T-cell (primary cell): Measurements from ENCODE around the gene WT1. TPM values are rescaled to one million over a fixed set of nuclear protein-coding genes. Genes with fewer than 3 reads are reported as not detected.
A peak's percentile ranks its signal among the peaks of the same experiment; 100 is the strongest.

Experiments used
- ATAC-seq, 4 experiments: fragments of 200-7000 bp in 3 of 4; fragments of 150-1000 bp in 1 of 4; cut with Tn5 transposase; replicated peaks in 1 of 4; 1 replicate in 3 of 4; 2 replicates in 1 of 4; pipeline ENCODE4 v1.10.0; 2021; ENCODE audit warnings: moderate library complexity in 3 of 4, mild to moderate bottlenecking in 2 of 4, moderate number of reproducible peaks in 1 of 4
- CTCF ChIA-PET, 2 donors: fragments of 300-600 bp; sonication (Branson Sonifier 250); formaldehyde crosslinking; loops; one replicate each; lab custom pipeline; 2022; ENCODE audit warnings: antibody characterized with exemption in 2 of 2; lab: Charles Lee
- POLR2A ChIA-PET, 2 donors: fragments of 300-600 bp; sonication (Branson Sonifier 250); formaldehyde crosslinking; loops; one replicate each; lab custom pipeline; 2022; ENCODE audit warnings: antibody characterized with exemption in 2 of 2; lab: Charles Lee
- DNase-seq, 35 experiments: peaks; one replicate each; pipeline versions ENCODE4 v3.0.0 to v3.0.0-alpha.2; 2013 to 2023
- H3K27ac ChIP-seq: one replicate; pipeline ENCODE4 v1.5.1; 2013; ENCODE audit warnings: low read length
- H3K27me3 ChIP-seq, 2 experiments: replicated peaks in 1 of 2; 1 replicate in 1 of 2; 2 replicates in 1 of 2; pipeline versions ENCODE4 v1.6.1 to v1.7.0; 2013; ENCODE audit warnings: low read length in 1 of 2, mixed read lengths in 1 of 2; ENCODE audit not compliant: control insufficient read depth in 2 of 2, insufficient read depth in 2 of 2; ENCODE audit errors: extremely low read depth in 1 of 2
- H3K36me3 ChIP-seq, 2 donors: 1 replicate in 1 of 2; 2 replicates in 1 of 2; pipeline versions ENCODE4 v1.6.1 to v1.7.0; 2013; ENCODE audit warnings: low read length in 1 of 2; ENCODE audit not compliant: control insufficient read depth in 2 of 2, insufficient read depth in 1 of 2; ENCODE audit errors: extremely low read depth in 1 of 2
- H3K4me1 ChIP-seq, 2 experiments: 1 replicate in 1 of 2; 2 replicates in 1 of 2; pipeline versions ENCODE4 v1.6.1 to v1.7.0; 2013; ENCODE audit warnings: low read length in 2 of 2, mixed read lengths in 1 of 2; ENCODE audit not compliant: insufficient read depth in 2 of 2, control insufficient read depth in 1 of 2; ENCODE audit errors: extremely low read depth in 1 of 2
- H3K4me3 ChIP-seq, 2 donors: 1 replicate in 1 of 2; 2 replicates in 1 of 2; pipeline versions ENCODE4 v1.5.1 to v1.7.0; 2013; ENCODE audit warnings: mild to moderate bottlenecking in 2 of 2, low read length in 1 of 2, moderate library complexity in 1 of 2; ENCODE audit not compliant: control insufficient read depth in 1 of 2; ENCODE audit errors: extremely low read depth in 1 of 2
- H3K9me3 ChIP-seq: 2 replicates; pipeline ENCODE4 v1.7.0; 2013
- H3K27ac Mint-ChIP-seq, 2 donors: one replicate each; pipeline ENCODE4 v1.8.0; 2020 to 2021; ENCODE audit warnings: mild to moderate bottlenecking in 2 of 2, mixed read lengths in 2 of 2
- H3K27me3 Mint-ChIP-seq, 2 donors: one replicate each; pipeline ENCODE4 v1.8.0; 2021 to 2022; ENCODE audit warnings: mixed read lengths in 2 of 2
- H3K36me3 Mint-ChIP-seq: one replicate; pipeline ENCODE4 v1.8.0; 2021; ENCODE audit warnings: mixed read lengths
- H3K4me1 Mint-ChIP-seq, 3 donors: one replicate each; pipeline ENCODE4 v1.8.0; 2020 to 2022; ENCODE audit warnings: mixed read lengths in 3 of 3, mild to moderate bottlenecking in 1 of 3
- H3K4me3 Mint-ChIP-seq, 3 donors: one replicate each; pipeline ENCODE4 v1.8.0; 2020 to 2022; ENCODE audit warnings: mild to moderate bottlenecking in 3 of 3, mixed read lengths in 3 of 3, moderate library complexity in 3 of 3
- H3K9me3 Mint-ChIP-seq, 3 donors: one replicate each; pipeline ENCODE4 v1.8.0; 2020 to 2022; ENCODE audit warnings: mixed read lengths in 3 of 3
- WGBS: methylation state at CpG from one replicate; pipeline ENCODE4 v1.1.5; 2013; ENCODE audit warnings: missing lambda C conversion rate; ENCODE audit not compliant: insufficient coverage; 5-methylcytosine and 5-hydroxymethylcytosine counted together
- total RNA-seq, 35 experiments: library from RNA in 6 of 35; stranded (reverse) in 6 of 35; fragments of 120-200 nt in 1 of 35; gene quantifications; one replicate each; pipeline versions ENCODE4 v1.2.1 to v1.2.4 and lab custom pipeline; 2013 to 2026

Gene WT1
- total RNA-seq, 5 donors from 2014 or later (not counting 1 experiment from before 2014, with no cell fraction given), result not detected

GRCh38 chr11:32421992-32422391 is 13.3 kb downstream of the WT1 start:
- H3K9me3 ChIP-seq, result no peaks in the 10 kb centered on the region
- peaks cover 12 to 17% of the 10 kb centered on the region in 2 experiments for H3K4me1 ChIP-seq
- DNase-seq (no peak), ATAC-seq (no peak)
- no peak overlapping the region for H3K27ac ChIP-seq
- ChIA-PET CTCF (no interaction called here), POLR2A (no interaction called here)
- no peaks in the 10 kb centered on the region for H3K36me3 Mint-ChIP-seq
- peaks cover 34 to 39% of the 10 kb centered on the region in 2 donors for H3K27me3 Mint-ChIP-seq
- 50% methylated on average over 1 of the region's 2 CpGs for WGBS
- peaks cover 2 to 20% of the 10 kb centered on the region in 2 experiments for H3K27me3 ChIP-seq
- no peak overlapping the region for H3K4me3 ChIP-seq
- H3K36me3 ChIP-seq, result no peaks in the 10 kb centered on the region
- peaks cover 17 to 27% (median 24%) of the 10 kb centered on the region in 3 donors for H3K4me1 Mint-ChIP-seq
- peak overlapping the region in 1 of 3 donors; percentile 22 for H3K4me3 Mint-ChIP-seq
- H3K27ac Mint-ChIP-seq, result no peak overlapping the region
- no peaks in the 10 kb centered on the region for H3K9me3 Mint-ChIP-seq

GRCh38 chr11:32420937-32421901 is 14.1 kb downstream of the WT1 start:
- Histone ChIP-seq H3K4me3 (no peak overlapping the region), H3K27me3 (peaks cover 2 to 14% of the 10 kb centered on the region in 2 experiments), H3K9me3 (no peaks in the 10 kb centered on the region), H3K27ac (no peak overlapping the region), H3K36me3 (no peaks in the 10 kb centered on the region), H3K4me1 (peaks cover 12 to 14% of the 10 kb centered on the region in 2 experiments)
- H3K27me3 Mint-ChIP-seq, result peaks cover 28 to 36% of the 10 kb centered on the region in 2 donors
- H3K9me3 Mint-ChIP-seq, result no peaks in the 10 kb centered on the region
- 28% methylated on average over 5 of the region's 12 CpGs for WGBS
- peak in 19 of 35 experiments; percentile 9 to 52 (median 18) for DNase-seq
- H3K4me3 Mint-ChIP-seq, result peak overlapping the region in 1 of 3 donors; percentile 22
- peaks cover 14 to 21% (median 20%) of the 10 kb centered on the region in 3 donors for H3K4me1 Mint-ChIP-seq
- ChIA-PET CTCF (interaction anchor here in 1 of 2 donors (0.7 kb wide), 1 partner anchor 653 kb away, joined by 3 read pairs; no protein-coding TSS in a partner anchor), POLR2A (no interaction called here)
- peak; percentile 79 to 90 (median 88) for ATAC-seq
- H3K36me3 Mint-ChIP-seq, result no peaks in the 10 kb centered on the region
- H3K27ac Mint-ChIP-seq, result peak overlapping the region; percentile 27 to 52

GRCh38 chr11:32420139-32420538 is 15.2 kb downstream of the WT1 start:
- Histone ChIP-seq H3K36me3 (no peaks in the 10 kb centered on the region), H3K4me1 (peaks cover 12 to 14% of the 10 kb centered on the region in 2 experiments), H3K4me3 (no peak overlapping the region), H3K27ac (no peak overlapping the region), H3K27me3 (peaks cover 0 to 10% of the 10 kb centered on the region in 2 experiments), H3K9me3 (no peaks in the 10 kb centered on the region)
- Mint-ChIP-seq H3K4me1 (peaks cover 13 to 19% (median 18%) of the 10 kb centered on the region in 3 donors), H3K36me3 (no peaks in the 10 kb centered on the region), H3K27ac (no peak overlapping the region), H3K4me3 (no peak overlapping the region), H3K27me3 (peaks cover 17 to 27% of the 10 kb centered on the region in 2 donors), H3K9me3 (no peaks in the 10 kb centered on the region)
- no peak for ATAC-seq
- no peak for DNase-seq
- CTCF ChIA-PET, result no interaction called here
- POLR2A ChIA-PET, result interaction anchor here in 1 of 2 donors (0.6 kb wide), 1 partner anchor 321 kb away, joined by 3 read pairs; no protein-coding TSS in a partner anchor

GRCh38 chr11:32418836-32419235 is 16.5 kb downstream of the WT1 start:
- Histone ChIP-seq H3K27ac (no peak overlapping the region), H3K4me3 (no peak overlapping the region), H3K27me3 (peaks cover 0 to 9% of the 10 kb centered on the region in 2 experiments), H3K36me3 (no peaks in the 10 kb centered on the region), H3K4me1 (peaks cover 12 to 14% of the 10 kb centered on the region in 2 experiments), H3K9me3 (no peaks in the 10 kb centered on the region)
- no peak overlapping the region for H3K4me3 Mint-ChIP-seq
- peaks cover 7 to 22% of the 10 kb centered on the region in 2 donors for H3K27me3 Mint-ChIP-seq
- peaks cover 13 to 19% (median 18%) of the 10 kb centered on the region in 3 donors for H3K4me1 Mint-ChIP-seq
- no peak overlapping the region for H3K27ac Mint-ChIP-seq
- H3K9me3 Mint-ChIP-seq, result no peaks in the 10 kb centered on the region
- ChIA-PET POLR2A (no interaction called here), CTCF (no interaction called here)
- H3K36me3 Mint-ChIP-seq, result no peaks in the 10 kb centered on the region
- WGBS, result 100% methylated on average over 1 of the region's 5 CpGs
- DNase-seq (no peak), ATAC-seq (no peak)

GRCh38 chr11:32417806-32418205 is 17.5 kb downstream of the WT1 start:
- Histone ChIP-seq H3K36me3 (no peaks in the 10 kb centered on the region), H3K9me3 (no peaks in the 10 kb centered on the region), H3K27ac (no peak overlapping the region), H3K4me3 (no peak overlapping the region), H3K27me3 (peaks cover 0 to 6% of the 10 kb centered on the region in 2 experiments), H3K4me1 (peaks cover 12 to 14% of the 10 kb centered on the region in 2 experiments)
- H3K27me3 Mint-ChIP-seq, result peaks cover 0 to 13% of the 10 kb centered on the region in 2 donors
- ChIA-PET POLR2A (no interaction called here), CTCF (no interaction called here)
- no peaks in the 10 kb centered on the region for H3K9me3 Mint-ChIP-seq
- H3K4me3 Mint-ChIP-seq, result no peak overlapping the region
- peaks cover 13 to 19% (median 18%) of the 10 kb centered on the region in 3 donors for H3K4me1 Mint-ChIP-seq
- DNase-seq (no peak), ATAC-seq (no peak)
- WGBS, result 67% methylated on average over 1 of the region's 3 CpGs
- H3K27ac Mint-ChIP-seq, result no peak overlapping the region
- H3K36me3 Mint-ChIP-seq, result no peaks in the 10 kb centered on the region

- WGBS, result no CpG with 5 or more reads among the region's 4 CpGs
- Mint-ChIP-seq H3K4me1 (peaks cover 7 to 8% (median 8%) of the 10 kb centered on the region in 3 donors), H3K36me3 (no peaks in the 10 kb centered on the region), H3K4me3 (no peak overlapping the region), H3K27ac (no peak overlapping the region), H3K27me3 (peaks cover 0 to 5% of the 10 kb centered on the region in 2 donors), H3K9me3 (no peaks in the 10 kb centered on the region)
- ChIA-PET POLR2A (no interaction called here), CTCF (no interaction called here)
- Histone ChIP-seq H3K4me3 (no peak overlapping the region), H3K4me1 (peaks cover 3 to 10% of the 10 kb centered on the region in 2 experiments), H3K36me3 (no peaks in the 10 kb centered on the region), H3K27ac (no peak overlapping the region), H3K27me3 (peaks cover 0 to 9% of the 10 kb centered on the region in 2 experiments), H3K9me3 (no peaks in the 10 kb centered on the region)
- ATAC-seq, result no peak
- DNase-seq, result no peak
Observed at GRCh38 chr11:32416301-32416700, 19.0 kb downstream of the WT1 start.
